SJSA1 (cell line): ENCODE measurements around the gene GTF2E1. TPM values are rescaled to one million over a fixed set of nuclear protein-coding genes. Genes with fewer than 3 reads are reported as not detected.
"Not testable (repeated sequence)": the region's sequence is repeated elsewhere in the genome, so short reads cannot be mapped to it uniquely, and the experiment has no call there.

Experiments used
- DNase-seq, 2 experiments: peaks; one replicate each; pipeline ENCODE4 v3.0.0-alpha.2; 2015 to 2020; ENCODE audit warnings: low spot score in 2 of 2, low read depth in 1 of 2
- H3K27ac ChIP-seq: fragments of 250-450 bp; sonication (Bioruptor Pico); 2 replicates; pipeline ENCODE4 v1.5.1; 2020; ENCODE audit warnings: mild to moderate bottlenecking, moderate library complexity
- H3K27me3 ChIP-seq: fragments of 250-450 bp; sonication (Bioruptor Pico); replicated peaks from 2 replicates; pipeline ENCODE4 v1.5.1; 2020; ENCODE audit warnings: mild to moderate bottlenecking, moderate library complexity
- H3K36me3 ChIP-seq: fragments of 250-450 bp; sonication (Bioruptor Pico); 2 replicates; pipeline ENCODE4 v1.5.1; 2020; ENCODE audit warnings: mild to moderate bottlenecking
- H3K4me1 ChIP-seq: fragments of 250-450 bp; sonication (Bioruptor Pico); replicated peaks from 2 replicates; pipeline ENCODE4 v1.6.1; 2021; ENCODE audit warnings: mild to moderate bottlenecking
- H3K4me3 ChIP-seq: fragments of 250-450 bp; sonication (Bioruptor Pico); 2 replicates; pipeline ENCODE4 v1.5.1; 2020; ENCODE audit warnings: mild to moderate bottlenecking
- H3K9me3 ChIP-seq: fragments of 250-450 bp; sonication (Bioruptor Pico); replicated peaks from 2 replicates; pipeline ENCODE4 v1.5.1; 2020; ENCODE audit warnings: mild to moderate bottlenecking
- total RNA-seq: library from RNA; depleted of rRNA; stranded (reverse); fragments of >200 nt; shearing (Covaris generic); gene quantifications from 2 replicates; pipeline ENCODE4 v1.2.3, GENCODE V29; 2014

GTF2E1 gene
- total RNA-seq, 1 experiment from 2014 or later: 17.0 TPM

GRCh38 chr3:120765830-120766493 is 23.4 kb downstream of the GTF2E1 start:
- H3K9me3 ChIP-seq: no peaks in the 10 kb centered on the region
- peaks cover 13% of the 10 kb centered on the region; the same call in 1 of the 2 replicates for H3K4me1 ChIP-seq
- H3K36me3 ChIP-seq: peaks cover 2% of the 10 kb centered on the region
- no peaks in the 10 kb centered on the region for H3K27me3 ChIP-seq
- DNase-seq: no peak
- H3K4me3 ChIP-seq: no peak overlapping the region
- no peak overlapping the region for H3K27ac ChIP-seq

- no peak overlapping the region for H3K27ac ChIP-seq
- H3K4me3 ChIP-seq: no peak overlapping the region
- peaks cover 13% of the 10 kb centered on the region; the same call in 1 of the 2 replicates for H3K4me1 ChIP-seq
- H3K36me3 ChIP-seq: peaks cover 5% of the 10 kb centered on the region
- DNase-seq: no peak
- H3K27me3 ChIP-seq: no peaks in the 10 kb centered on the region
- H3K9me3 ChIP-seq: no peaks in the 10 kb centered on the region
Measured at GRCh38 chr3:120766576-120766975, 24.0 kb downstream of the GTF2E1 start.

- Histone ChIP-seq H3K27ac (no peak overlapping the region), H3K9me3 (no peaks in the 10 kb centered on the region), H3K27me3 (no peaks in the 10 kb centered on the region), H3K4me3 (no peak overlapping the region), H3K4me1 (peaks cover 13% of the 10 kb centered on the region; the same call in 1 of the 2 replicates), H3K36me3 (peaks cover 5% of the 10 kb centered on the region)
- DNase-seq: no peak
Measured at GRCh38 chr3:120767106-120767505, 24.6 kb downstream of the GTF2E1 start.

DNA sequence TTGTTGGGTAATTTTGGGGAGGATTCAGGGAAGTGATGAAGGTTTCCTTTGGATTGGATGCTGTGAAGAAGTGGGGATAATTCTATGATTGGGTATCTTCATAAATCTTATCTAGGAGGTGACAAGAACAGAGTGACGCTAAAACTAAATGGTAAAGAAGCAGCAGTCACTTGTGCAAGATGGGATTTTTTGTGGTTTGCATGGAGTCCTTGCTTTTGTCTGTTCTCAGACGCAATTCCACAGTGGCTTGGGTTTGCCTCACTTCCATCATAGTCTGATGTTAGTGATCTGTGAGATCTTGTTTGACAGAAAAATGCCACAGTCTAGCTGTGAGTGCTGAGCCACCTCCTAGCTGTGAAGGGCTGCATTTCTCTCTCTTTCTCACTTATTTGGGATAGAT is 26.9 kb downstream of the GTF2E1 start:
- Histone ChIP-seq H3K27ac (no peak overlapping the region), H3K36me3 (peaks cover 10% of the 10 kb centered on the region), H3K4me3 (no peak overlapping the region), H3K27me3 (no peaks in the 10 kb centered on the region), H3K4me1 (peaks cover 16% of the 10 kb centered on the region; the same call in 1 of the 2 replicates), H3K9me3 (no peaks in the 10 kb centered on the region)
- no peak for DNase-seq

DNA sequence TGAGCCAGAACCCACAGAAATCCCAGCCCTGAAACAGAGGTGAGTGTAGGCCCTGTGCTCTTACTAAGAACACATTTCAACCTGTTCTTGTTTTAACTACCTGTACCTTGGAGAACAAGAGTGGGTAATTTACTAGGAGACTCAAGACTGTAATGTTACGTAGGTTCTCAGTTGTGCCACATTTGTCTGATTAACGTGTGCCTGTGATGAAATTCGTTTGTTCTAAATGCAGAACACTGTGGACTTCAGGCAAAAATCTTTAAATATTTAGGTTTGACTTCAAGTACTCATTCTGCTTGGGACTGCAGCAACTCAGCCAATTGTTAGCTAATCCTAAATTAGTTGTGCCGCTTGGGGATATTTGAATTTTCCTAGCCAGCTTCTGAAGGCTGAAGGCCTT is 28.3 kb downstream of the GTF2E1 start:
- DNase-seq: no peak
- Histone ChIP-seq H3K9me3 (no peaks in the 10 kb centered on the region), H3K36me3 (peaks cover 10% of the 10 kb centered on the region), H3K4me1 (peaks cover 19% of the 10 kb centered on the region; the same call in 1 of the 2 replicates), H3K4me3 (no peak overlapping the region), H3K27me3 (no peaks in the 10 kb centered on the region), H3K27ac (no peak overlapping the region)

DNA sequence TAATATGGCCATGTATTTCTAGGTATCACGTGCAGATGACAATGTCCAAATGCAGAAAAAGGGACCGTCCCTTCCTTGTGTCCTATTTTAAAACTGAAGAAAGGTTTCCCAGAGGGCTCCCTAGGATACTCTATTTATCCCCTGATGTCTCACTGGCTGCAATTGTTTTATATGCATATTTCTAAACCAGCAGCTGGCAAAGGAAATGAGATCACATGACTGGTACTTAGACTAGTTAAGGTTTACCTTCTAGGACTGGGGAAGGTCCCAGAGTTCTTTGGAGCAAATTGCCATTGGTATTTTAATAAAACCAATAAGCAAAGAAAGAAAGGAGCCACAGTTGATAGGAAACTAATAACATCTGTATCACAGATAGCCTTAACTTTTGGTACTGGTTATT is 29.5 kb downstream of the GTF2E1 start:
- Histone ChIP-seq H3K4me1 (peaks cover 17% of the 10 kb centered on the region; the same call in 1 of the 2 replicates), H3K9me3 (no peaks in the 10 kb centered on the region), H3K27ac (no peak overlapping the region), H3K36me3 (peaks cover 16% of the 10 kb centered on the region), H3K4me3 (no peak overlapping the region), H3K27me3 (no peaks in the 10 kb centered on the region)
- no peak for DNase-seq

GRCh38 chr3:120773932-120774331 is 31.4 kb downstream of the GTF2E1 start:
- Histone ChIP-seq H3K9me3 (no peaks in the 10 kb centered on the region), H3K4me1 (0 out of 2 replicates have a peak, but pooled peaks cover 6% of the 10 kb centered on the region), H3K36me3 (peaks cover 19% of the 10 kb centered on the region), H3K4me3 (no peak overlapping the region), H3K27ac (no peak overlapping the region), H3K27me3 (no peaks in the 10 kb centered on the region)
- DNase-seq: no peak

- Histone ChIP-seq H3K27me3 (no peaks in the 10 kb centered on the region), H3K27ac (no peak overlapping the region), H3K36me3 (peaks cover 24% of the 10 kb centered on the region), H3K4me1 (peaks cover 8% of the 10 kb centered on the region), H3K9me3 (no peaks in the 10 kb centered on the region), H3K4me3 (no peak overlapping the region)
- no peak for DNase-seq
Measured at GRCh38 chr3:120775411-120775810, 32.9 kb downstream of the GTF2E1 start.

GRCh38 chr3:120778776-120779175 is 36.2 kb downstream of the GTF2E1 start:
- no peaks in the 10 kb centered on the region for H3K9me3 ChIP-seq
- H3K4me3 ChIP-seq: no peak overlapping the region
- H3K27me3 ChIP-seq: no peaks in the 10 kb centered on the region
- H3K27ac ChIP-seq: no peak overlapping the region
- peaks cover 22% of the 10 kb centered on the region for H3K36me3 ChIP-seq
- peaks cover 18% of the 10 kb centered on the region for H3K4me1 ChIP-seq
- no peak for DNase-seq

DNA sequence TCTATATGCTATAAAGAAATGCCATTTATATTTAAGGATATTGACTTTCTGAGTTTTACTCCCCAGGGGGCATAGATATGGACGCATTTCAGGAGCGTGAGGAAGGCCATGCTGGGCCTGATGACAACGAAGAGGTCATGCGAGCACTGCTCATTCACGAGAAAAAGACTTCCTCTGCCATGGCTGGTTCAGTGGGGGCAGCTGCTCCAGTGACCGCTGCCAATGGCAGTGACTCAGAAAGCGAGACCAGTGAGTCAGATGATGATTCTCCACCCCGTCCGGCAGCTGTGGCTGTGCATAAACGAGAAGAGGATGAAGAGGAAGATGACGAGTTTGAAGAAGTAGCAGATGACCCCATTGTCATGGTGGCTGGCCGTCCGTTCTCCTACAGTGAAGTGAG is 38.4 kb downstream of the GTF2E1 start:
- H3K27me3 ChIP-seq: no peaks in the 10 kb centered on the region
- H3K4me3 ChIP-seq: no peak overlapping the region
- peak; percentile 69 to 78 for DNase-seq
- H3K9me3 ChIP-seq: no peaks in the 10 kb centered on the region
- peaks cover 15% of the 10 kb centered on the region for H3K4me1 ChIP-seq
- peaks cover 22% of the 10 kb centered on the region for H3K36me3 ChIP-seq
- peak overlapping the region; percentile 31; the same call in 1 of the 2 replicates for H3K27ac ChIP-seq

GRCh38 chr3:120785832-120786231 is 43.3 kb downstream of the GTF2E1 start:
- H3K4me3 ChIP-seq, H3K27ac ChIP-seq, H3K36me3 ChIP-seq, DNase-seq, H3K27me3 ChIP-seq, H3K9me3 ChIP-seq: not testable (repeated sequence)
- H3K4me1 ChIP-seq: peaks cover 16% of the 10 kb centered on the region

DNA sequence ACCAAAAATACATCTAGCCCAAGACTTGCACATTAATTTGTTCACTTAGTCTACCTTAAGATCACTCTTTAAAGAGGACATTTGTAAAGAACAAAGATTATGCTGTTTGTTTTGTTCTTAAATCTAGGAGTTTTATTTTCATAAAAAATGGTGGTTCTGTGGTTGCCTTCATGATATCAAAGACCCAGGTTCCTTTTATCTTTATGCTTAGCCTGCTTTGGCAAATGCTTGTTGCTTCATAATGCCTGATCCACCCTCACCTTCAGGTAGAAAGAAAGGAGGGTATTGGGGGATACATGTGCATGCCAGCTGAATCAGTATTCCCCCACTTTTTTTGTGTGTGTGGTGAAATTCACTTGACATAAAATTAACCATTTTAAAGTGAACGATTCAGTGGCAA is 48.5 kb downstream of the GTF2E1 start:
- no peak for DNase-seq

GRCh38 chr3:120791913-120792312 is 49.4 kb downstream of the GTF2E1 start:
- no peaks in the 10 kb centered on the region for H3K9me3 ChIP-seq
- peak; percentile 41 to 62 for DNase-seq
- no peaks in the 10 kb centered on the region for H3K36me3 ChIP-seq
- H3K4me3 ChIP-seq: no peak overlapping the region
- H3K27ac ChIP-seq: peak overlapping the region; percentile 47
- peaks cover 25% of the 10 kb centered on the region for H3K4me1 ChIP-seq
- H3K27me3 ChIP-seq: no peaks in the 10 kb centered on the region

More for the DNA sequence above, 48.5 kb downstream of the GTF2E1 start:
- Histone ChIP-seq H3K9me3 (no peaks in the 10 kb centered on the region), H3K36me3 (no peaks in the 10 kb centered on the region), H3K27ac (no peak overlapping the region), H3K4me3 (no peak overlapping the region), H3K27me3 (no peaks in the 10 kb centered on the region), H3K4me1 (peaks cover 30% of the 10 kb centered on the region)

DNA sequence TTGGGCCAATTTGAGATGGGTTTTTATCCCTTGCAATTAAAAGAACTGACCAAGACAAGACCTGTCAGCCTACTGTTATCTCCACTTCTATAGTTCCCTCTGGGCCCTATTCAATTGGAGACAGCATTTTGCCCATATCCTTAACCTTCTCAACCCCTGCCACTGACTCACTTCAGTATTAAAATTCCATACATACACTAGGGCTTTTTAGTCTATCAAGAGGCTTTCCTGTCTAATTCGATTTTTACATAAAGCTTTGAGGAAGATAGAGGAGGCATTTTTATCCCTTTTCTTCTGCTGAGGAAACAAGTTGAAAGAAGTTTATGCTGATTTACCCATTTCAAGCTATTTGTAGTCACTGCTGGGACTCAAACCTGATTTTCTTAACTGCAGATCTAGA is 51.1 kb downstream of the GTF2E1 start:
- DNase-seq: no peak
- Histone ChIP-seq H3K4me1 (peaks cover 25% of the 10 kb centered on the region), H3K27ac (no peak overlapping the region), H3K9me3 (no peaks in the 10 kb centered on the region), H3K27me3 (no peaks in the 10 kb centered on the region), H3K36me3 (no peaks in the 10 kb centered on the region), H3K4me3 (no peak overlapping the region)
